ENCODE measurements around the gene CNTNAP1. TPM values are rescaled to one million over a fixed set of nuclear protein-coding genes. Genes with fewer than 3 reads are reported as not detected.

CNTNAP1 gene
- polyA plus RNA-seq, 1 experiment: 90.6 TPM

GRCh38 chr17:42675348-42675964, 6.9 kb upstream of the CNTNAP1 start:
- Histone ChIP-seq H3K36me3 (ENCODE audit: control insufficient read depth, insufficient read depth, low read length) (peaks cover 21% of the 10 kb centered on the region), H3K27me3 (ENCODE audit: control insufficient read depth, insufficient read depth, low read length) (no peaks in the 10 kb centered on the region), H3K4me3 (ENCODE audit: low read depth, low read length) (peak overlapping the region; percentile 83)
- TF ChIP-seq CTCF (IDR thresholded peaks at IDR 0.05; ENCODE audit: insufficient read depth, low read depth, low read length): no peak
- DNase-seq (ENCODE audit: low read depth): no peak
- ChIA-PET CTCF (interaction anchor here (0.9 to 5.3 kb wide), 4 partner anchors 8 to 98 kb away, joined by 3 to 30 read pairs (median 12); partner anchors contain the start of gene PSMC3IP), POLR2A (interaction anchor here (1.6 kb wide), 1 partner anchor 157 kb away, joined by 3 read pairs; no protein-coding TSS in a partner anchor)

GRCh38 chr17:42675965-42676423, 6.3 kb upstream of the CNTNAP1 start:
- POLR2A ChIA-PET: interaction anchor here (1.6 kb wide), 1 partner anchor 157 kb away, joined by 3 read pairs; no protein-coding TSS in a partner anchor
- CTCF ChIA-PET: interaction anchor here (0.6 to 5.3 kb wide), 6 partner anchors 9 to 98 kb away, joined by 3 to 30 read pairs (median 4); partner anchors contain the start of genes PSMC3IP, RETREG3, TUBG1 and TUBG2
- no peaks in the 10 kb centered on the region for H3K27me3 ChIP-seq (ENCODE audit: control insufficient read depth, insufficient read depth, low read length)
- TF ChIP-seq CTCF (IDR thresholded peaks at IDR 0.05; ENCODE audit: insufficient read depth, low read depth, low read length): no peak
- DNase-seq (ENCODE audit: low read depth): no peak
- H3K4me3 ChIP-seq (ENCODE audit: low read depth, low read length): peak overlapping the region; percentile 83
- H3K36me3 ChIP-seq (ENCODE audit: control insufficient read depth, insufficient read depth, low read length): peaks cover 17% of the 10 kb centered on the region

GRCh38 chr17:42676424-42677011, 5.8 kb upstream of the CNTNAP1 start, which contains the start of gene PLEKHH3:
PLEKHH3 (minus strand) TSS chr17:42676994; CDS start chr17:42676563, 431 bp downstream.
- ChIA-PET CTCF (interaction anchor here (0.6 to 5.3 kb wide), 7 partner anchors 9 to 99 kb away, joined by 3 to 30 read pairs (median 3); partner anchors contain the start of genes PSMC3IP, RETREG3, TUBG1 and TUBG2), POLR2A (interaction anchor here (1.6 kb wide), 1 partner anchor 158 kb away, joined by 3 read pairs; no protein-coding TSS in a partner anchor)
- Histone ChIP-seq H3K4me3 (ENCODE audit: low read depth, low read length) (peak within 1 kb of the TSS; percentile 83), H3K36me3 (ENCODE audit: control insufficient read depth, insufficient read depth, low read length) (peaks cover 13% of the 10 kb centered on the region), H3K27me3 (ENCODE audit: control insufficient read depth, insufficient read depth, low read length) (no peaks in the 10 kb centered on the region)
- TF ChIP-seq CTCF (IDR thresholded peaks at IDR 0.05; ENCODE audit: insufficient read depth, low read depth, low read length): peak; percentile 11; the same call in 1 of the 2 replicates
- DNase-seq (ENCODE audit: low read depth): no peak

GRCh38 chr17:42677012-42677857, 5.1 kb upstream of the CNTNAP1 start:
- CTCF ChIA-PET: interaction anchor here (1.1 to 5.3 kb wide), 5 partner anchors 10 to 99 kb away, joined by 3 to 30 read pairs (median 5); partner anchors contain the start of genes PSMC3IP and TUBG2
- no peak for TF ChIP-seq CTCF (IDR thresholded peaks at IDR 0.05; ENCODE audit: insufficient read depth, low read depth, low read length)
- peak; percentile 95 for DNase-seq (ENCODE audit: low read depth)
- peaks cover 11% of the 10 kb centered on the region for H3K36me3 ChIP-seq (ENCODE audit: control insufficient read depth, insufficient read depth, low read length)
- H3K27me3 ChIP-seq (ENCODE audit: control insufficient read depth, insufficient read depth, low read length): no peaks in the 10 kb centered on the region
- H3K4me3 ChIP-seq (ENCODE audit: low read depth, low read length): peak overlapping the region; percentile 83
- POLR2A ChIA-PET: interaction anchor here (1.6 kb wide), 1 partner anchor 159 kb away, joined by 3 read pairs; no protein-coding TSS in a partner anchor
